ENCODE measurements around the gene AMPD3.
"Not testable (repeated sequence)": the region's sequence is repeated elsewhere in the genome, so short reads cannot be mapped to it uniquely, and the experiment has no call there.

Gene AMPD3

DNA sequence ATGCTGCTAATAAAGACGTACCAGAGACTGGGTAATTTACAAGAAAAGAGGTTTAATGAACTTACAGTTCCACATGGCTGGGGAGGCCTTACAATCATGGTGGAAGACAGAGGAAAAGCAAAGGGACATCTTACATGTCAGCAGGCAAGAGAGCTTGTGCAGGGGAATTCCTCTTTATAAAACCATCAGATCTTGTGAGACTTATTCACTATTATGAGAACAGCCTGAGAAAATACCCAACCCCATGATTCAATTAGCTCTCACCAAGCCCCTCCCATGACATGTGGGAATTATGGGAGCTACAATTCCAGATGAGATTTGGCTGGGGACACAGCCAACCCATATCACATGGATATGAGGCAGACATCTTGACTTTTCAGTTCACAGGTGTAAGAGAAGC is 18.4 kb upstream of the AMPD3 start:
- DNase-seq (ENCODE audit: low read depth, low spot score) = not testable (repeated sequence)

DNA sequence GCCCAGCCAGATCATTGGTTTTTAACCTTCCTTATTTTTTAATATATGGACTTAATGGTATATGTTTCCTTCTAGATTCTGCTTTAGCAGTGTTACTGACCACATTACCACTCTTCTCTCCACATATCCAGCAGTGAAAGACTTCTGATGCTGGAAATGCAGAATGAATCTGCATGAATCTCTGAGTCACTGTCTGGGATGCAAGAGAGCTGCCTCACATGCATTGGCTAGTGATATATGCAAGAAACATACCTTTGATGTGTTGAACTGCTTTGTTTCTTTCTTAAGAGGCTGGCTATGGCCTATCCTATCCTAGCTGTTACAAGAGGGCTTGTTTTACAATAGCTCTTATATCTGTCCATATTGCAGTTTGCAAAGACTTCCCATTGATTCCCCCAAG is 16.6 kb upstream of the AMPD3 start:
- no peak for DNase-seq (ENCODE audit: low read depth, low spot score)

DNA sequence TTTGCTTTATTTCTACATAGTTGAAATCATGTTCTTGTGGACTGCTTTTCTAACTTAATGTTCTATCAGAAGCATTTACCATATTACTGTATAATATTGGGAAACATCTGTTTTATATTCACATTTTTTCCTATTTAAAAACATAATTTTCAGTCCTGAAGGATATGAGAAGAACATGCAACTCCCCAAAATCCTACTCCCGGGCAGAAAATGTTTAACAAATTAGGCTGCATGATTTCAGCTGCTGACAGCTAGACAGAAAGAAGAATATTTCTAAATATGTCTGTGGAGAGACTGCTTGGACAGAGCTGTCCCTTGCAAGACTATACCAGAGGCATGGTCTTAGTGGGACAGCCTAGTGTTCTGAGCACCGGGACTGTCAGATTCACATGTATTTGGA is 15.7 kb upstream of the AMPD3 start:
- no peak for DNase-seq (ENCODE audit: low read depth, low spot score)

DNA sequence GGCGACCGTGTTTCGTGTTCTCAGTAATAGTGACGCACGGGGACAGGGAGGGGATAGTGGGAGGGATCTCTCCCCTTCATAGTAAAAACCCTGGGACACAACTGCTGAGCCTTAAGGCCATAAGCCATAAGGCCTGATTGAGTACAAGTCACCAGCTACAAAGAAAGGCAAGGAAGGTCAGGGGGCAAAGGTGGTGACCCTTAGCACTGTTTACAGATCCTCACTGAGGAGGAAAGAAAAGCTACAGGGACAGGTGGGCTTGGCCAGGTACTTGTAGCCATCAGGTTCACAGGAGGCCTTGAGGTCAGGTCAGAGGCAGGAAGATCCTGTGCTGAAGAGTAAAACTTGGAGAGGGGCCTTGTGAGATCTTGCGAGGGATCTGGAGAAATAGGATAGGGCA is 15.1 kb upstream of the AMPD3 start:
- DNase-seq (ENCODE audit: low read depth, low spot score) = no peak

DNA sequence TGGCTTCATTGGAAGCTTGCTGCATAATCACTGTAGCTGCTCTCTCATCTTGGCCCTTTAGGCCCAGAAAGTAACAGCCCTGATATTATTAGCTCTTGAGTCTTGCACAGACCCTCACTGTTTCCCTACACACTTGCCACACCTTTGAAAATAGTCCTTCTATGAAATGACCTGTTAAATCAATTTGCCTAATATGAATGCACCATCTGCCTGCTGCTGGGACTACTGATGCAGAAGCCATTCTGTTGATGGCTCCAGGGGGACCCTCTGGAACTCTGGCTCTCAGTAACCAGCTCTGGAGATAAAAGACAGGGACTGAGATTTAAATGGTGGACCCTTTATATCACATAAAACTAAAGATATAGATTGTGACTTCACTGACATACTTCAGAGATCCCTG is 14.7 kb upstream of the AMPD3 start:
- no peak for DNase-seq (ENCODE audit: low read depth, low spot score)

DNA sequence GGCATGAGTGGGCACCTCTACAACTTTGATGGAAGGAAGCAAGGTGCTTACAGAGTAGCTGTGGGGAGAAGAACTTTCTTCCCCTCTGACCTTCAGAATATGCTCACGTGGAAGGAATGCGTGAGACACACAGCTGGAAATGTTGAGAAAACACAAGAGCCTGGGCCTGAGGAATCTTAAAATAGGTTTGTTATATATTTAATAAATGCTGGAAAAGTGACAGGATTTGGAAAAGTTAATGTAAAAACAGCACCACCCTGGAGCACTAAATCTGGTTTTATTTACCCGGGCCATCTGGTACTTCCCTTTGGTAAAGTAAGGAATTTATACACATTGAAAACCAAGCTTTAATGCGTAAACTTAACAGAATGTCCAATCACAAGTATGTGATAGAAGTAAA is 14.0 kb upstream of the AMPD3 start:
- DNase-seq (ENCODE audit: low read depth, low spot score) = no peak

DNA sequence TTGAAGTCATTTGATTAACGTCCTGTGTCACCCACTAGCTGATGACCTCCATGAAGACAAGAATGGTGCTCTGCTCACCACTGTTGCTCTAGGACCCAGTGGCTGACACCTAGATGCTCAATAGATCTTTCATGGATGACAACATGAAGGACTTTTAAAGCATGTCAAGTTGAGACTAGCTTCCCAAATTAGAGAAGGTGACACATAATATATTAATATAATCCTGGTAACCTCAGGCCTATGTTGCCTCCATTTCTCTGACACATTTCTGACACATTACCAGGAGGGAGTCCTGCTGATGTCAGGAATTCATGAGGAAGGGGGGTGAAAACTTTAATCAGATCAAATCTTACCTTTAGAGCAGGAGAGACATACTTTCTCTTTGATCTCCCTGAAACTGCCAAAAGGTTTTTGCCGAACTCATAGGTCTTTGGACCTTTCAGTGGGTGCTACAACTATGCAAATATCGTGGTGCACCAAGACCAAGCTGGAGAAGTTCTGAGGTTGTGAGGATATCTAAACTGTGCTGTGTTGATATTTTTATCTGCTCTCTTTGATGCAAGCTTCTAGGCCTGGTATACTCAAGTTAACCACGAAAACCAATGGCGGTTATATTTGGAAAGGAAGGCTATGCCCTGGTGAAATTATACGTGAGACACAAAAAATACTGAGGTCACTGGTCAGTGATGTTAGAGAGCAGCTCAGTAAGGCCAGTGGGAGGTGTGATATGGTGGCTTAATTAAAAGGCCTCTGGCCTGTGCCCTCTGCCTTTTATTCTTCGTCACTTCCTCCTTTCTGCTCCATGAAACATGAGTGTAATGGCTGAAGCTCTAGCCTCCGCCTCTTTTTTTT is 13.2 kb upstream of the AMPD3 start:
- no peak for DNase-seq (ENCODE audit: low read depth, low spot score)

DNA sequence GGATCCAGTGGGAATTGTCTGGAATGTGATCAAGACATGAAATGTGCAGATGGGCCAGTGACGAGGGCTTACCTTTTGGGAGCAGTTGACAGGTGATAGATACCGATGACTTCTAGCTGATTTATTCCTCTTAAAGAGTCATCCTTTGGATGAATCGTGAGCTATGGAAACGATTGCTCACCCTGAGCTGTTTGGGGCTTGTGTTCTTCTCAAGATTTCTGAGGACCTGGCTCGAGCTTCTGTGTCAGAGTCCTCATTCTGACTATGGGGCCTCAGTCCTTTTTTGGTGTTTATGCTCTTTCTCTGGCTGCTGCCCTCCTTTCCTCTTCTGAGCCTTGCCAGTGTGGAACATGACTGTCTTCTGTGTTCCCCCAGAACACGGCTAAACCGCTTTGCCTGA is 11.9 kb upstream of the AMPD3 start:
- DNase-seq (ENCODE audit: low read depth, low spot score) = no peak

DNA sequence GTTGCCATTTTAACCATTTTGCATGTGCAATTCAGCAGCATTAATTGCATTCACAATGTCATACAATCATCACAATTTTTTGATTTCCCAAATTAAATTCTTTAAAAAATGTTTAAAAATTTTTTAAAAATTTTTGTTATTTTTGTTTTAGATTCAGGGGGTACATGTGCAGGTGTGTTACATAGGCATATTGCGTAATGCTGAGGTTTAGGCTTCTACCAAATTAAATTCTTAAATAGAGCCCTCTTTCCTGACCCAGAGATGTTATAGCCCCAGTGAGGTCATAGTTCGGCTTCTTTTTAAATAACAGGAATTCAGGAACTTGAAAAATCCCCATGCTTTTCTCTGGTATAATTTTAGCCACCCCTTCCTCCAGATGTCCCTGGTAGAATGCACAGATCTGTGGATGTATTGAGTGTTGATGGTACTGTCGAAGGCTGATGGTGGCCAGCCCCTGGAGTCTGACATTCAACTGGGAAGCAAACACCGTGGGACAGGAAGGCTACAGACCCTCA is 11.3 kb upstream of the AMPD3 start:
- DNase-seq (ENCODE audit: low read depth, low spot score) = no peak

DNA sequence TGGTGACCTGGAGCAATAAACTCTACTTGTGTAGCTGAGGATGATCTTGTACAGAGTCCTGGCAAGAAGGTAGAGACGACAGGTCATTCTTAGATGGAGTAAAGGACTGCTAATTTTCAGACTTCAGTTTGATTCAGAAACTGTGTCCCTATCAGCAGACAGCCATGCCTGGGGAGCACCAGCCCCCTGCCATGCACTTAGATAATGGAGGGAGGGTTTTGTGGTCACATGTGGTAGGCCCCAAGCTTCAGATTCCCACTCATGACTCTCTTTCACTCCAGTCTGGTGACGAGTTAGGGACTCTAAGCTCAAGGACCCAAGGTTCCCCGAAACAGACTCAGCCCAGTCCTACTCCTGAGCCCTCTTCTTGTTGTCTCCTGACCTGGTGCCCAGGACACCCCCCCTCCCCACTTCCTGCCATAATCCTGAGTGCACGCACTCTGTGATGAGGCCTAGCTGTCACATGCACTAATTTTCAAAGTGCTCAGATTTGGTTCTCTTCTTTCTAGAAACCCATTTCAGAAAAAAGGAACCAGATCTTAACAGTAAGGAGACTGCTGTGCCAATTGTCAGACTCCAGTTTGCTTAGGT is 10.2 kb upstream of the AMPD3 start:
- DNase-seq (ENCODE audit: low read depth, low spot score) = no peak

DNA sequence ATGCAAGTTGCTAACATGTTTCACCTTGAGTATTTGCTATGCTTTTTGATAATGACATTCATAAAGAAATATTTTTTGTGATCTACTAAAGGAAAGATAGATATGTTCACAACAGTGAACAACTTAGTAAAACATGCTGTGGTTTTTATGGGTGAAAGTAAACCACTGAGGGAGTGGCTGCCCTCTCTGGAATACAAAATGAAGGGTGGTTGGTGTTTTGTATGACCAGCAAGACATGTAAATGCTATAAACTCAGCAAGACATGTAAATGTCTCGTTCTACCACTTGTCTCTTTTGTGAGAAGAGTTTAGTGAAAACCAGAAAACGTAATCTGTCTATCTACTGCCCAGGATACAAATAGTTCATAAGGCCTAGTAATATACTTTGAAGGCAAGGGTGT is 7.6 kb upstream of the AMPD3 start:
- DNase-seq (ENCODE audit: low read depth, low spot score) = no peak

DNA sequence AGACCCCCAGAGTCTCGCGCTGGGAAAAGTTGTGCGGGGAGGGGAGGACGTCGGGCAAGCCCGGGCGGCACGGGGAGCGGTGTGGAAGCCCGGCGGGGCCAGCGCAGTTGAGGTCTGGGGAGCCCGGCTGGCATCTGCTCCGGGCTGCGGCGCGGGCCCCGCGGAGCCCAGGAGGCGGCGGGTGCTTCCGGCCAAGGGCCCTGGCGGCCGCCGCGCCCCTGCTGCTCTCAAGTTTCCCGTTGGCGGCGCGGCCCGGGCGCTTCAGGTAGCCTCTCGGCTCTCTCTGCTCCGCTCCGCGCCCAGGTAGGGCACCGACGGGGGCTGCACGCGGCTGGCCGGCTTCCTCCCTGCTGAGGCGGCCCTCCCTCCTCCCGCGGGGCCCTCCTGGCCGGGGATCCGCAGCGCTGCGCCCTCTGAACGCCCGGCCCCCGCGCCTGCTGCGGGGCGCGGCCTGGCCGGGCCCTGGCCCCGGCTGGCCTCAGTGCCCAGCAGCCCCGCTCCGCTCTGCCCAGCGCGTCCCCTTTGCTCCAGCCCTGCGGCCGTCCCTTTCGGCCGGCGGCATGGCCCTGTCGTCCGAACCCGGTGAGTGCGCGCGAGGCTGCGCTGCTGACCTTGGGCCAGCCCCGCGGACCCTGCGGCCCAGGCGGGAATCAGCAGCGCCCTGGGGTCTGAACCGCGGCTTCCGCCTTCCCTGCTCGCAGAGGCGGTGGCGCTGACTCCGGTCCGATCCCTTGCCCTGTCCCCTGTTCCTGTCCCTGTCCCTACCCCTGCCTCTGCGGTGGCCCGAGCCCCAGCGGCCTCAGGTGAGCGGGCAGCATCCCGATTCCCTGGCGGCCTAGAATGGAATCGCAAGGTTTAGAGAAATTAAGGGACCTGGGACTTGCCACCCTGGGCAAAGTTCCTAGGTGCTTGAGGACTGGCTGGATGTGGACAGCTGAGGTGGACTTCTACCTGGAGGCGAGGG is 4.3 kb upstream of the AMPD3 start:
- no peak for DNase-seq (ENCODE audit: low read depth, low spot score)

DNA sequence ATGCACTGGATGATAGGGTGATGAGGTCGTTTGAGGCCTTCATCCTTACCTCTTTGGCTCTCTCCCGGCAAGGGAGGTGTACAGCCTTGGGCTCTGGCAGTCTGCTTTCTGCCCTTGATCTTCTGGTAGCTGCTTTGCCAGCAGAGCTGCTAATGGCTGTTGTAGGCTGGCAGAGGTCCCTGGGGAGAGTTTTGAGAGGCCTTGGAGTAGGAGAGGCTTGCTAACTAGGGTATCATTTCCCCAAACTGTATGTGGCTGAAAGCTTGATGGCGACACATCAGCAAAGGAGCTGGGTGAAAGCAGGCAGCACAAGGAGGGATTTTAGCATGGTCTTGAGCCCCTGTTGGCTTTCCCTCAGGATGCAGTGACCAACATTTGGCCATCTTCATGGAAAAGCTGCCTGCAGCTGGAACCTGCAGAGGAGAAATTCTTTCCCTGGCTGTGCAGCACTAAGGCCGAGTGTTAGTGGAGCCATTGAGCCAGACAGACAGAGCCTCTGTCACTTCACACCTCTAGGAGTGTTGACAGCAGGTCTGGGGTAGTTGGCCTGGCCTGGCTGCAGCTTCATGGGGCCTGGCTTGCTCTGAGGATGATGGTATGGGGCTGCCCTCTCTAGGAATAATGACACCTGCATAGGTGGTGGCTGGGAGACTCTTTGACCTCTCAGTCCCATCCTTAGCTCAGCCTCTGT is 3.5 kb upstream of the AMPD3 start:
- DNase-seq (ENCODE audit: low read depth, low spot score) = no peak

DNA sequence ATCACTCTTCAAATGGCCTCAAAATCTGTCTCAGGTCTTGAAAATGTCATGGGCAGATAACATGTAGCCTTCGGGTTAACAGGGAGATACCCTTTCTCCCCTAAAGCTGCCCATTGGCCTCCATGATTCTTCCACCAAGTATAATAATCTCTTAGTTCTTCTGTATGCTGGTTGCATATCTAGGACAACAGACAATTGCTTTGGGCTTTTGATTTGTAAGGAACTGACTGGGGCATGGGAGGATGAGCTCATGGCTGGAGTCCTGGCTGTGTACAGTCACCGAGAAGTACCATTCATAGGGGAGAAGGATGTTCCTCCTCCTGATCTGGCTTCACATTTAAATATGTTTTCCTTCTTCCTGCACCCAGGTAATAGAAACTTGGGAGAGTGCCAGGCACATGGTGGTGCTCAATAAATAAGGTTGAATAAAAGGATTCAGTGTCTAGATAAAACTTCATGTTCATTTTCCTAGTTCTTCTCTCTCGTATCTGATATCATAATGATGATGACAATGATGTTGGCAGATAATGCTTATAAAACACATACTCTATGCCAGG is 2.8 kb upstream of the AMPD3 start:
- DNase-seq (ENCODE audit: low read depth, low spot score) = no peak

DNA sequence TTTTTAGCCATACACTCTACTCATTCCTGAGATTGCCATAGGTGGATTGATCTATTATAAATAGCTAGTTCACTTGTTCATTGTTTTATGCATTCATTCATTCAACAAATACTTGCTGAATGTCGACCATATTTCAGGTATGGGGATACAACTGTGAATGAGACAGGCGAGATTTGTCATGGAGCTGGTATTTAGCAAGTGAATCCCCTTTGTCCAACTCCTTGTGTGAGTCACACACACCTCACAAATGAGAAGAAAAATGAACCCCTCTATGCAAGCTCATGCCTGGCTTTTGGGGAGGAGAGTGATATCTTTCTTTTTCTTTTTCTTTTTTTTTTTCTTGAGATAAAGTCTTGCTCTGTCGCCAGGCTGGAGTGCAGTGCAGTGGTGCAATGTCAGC is 1.8 kb upstream of the AMPD3 start:
- no peak for DNase-seq (ENCODE audit: low read depth, low spot score)

DNA sequence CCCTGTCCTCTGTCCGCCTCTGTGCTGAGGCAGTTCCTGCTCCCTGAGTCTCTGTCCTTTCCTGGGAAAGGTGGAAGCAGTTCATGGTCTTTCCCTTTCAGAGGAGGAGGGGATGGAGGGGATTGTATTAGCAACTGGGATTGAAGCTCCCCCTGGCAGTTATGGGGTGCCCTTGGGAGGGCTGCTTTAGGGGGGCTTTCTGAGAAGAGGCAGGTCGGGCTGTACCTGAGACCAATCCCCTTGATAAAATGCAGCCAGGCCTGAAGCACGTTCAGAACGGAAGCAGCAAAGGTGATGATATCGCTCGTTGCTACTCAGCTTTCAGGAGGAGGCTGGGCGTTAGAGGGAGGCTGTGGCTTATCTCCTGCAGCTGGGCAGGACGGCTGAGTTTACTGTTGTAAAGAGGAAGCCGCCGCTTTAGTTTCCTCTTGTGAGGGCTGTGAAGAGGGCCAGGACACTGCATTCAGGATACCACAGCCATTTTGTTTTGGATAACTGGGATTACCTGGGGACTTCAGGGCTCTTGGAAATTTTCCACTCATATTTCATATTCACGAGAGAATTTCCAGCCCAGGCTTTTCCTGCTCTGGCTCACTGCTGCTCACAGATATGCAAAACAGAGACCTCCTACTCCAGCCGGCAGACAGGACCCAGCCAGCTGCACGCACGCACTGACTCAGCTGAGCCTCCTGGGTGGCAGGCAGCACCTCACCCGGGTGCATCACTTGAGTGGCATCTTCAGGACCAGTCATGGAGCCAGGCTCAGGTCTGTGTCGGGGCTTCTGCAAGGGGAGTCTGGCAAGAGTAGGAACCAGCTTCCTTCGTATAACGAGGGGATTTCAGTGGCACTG is 798 bp downstream of the AMPD3 start:
- no peak for DNase-seq (ENCODE audit: low read depth, low spot score)

DNA sequence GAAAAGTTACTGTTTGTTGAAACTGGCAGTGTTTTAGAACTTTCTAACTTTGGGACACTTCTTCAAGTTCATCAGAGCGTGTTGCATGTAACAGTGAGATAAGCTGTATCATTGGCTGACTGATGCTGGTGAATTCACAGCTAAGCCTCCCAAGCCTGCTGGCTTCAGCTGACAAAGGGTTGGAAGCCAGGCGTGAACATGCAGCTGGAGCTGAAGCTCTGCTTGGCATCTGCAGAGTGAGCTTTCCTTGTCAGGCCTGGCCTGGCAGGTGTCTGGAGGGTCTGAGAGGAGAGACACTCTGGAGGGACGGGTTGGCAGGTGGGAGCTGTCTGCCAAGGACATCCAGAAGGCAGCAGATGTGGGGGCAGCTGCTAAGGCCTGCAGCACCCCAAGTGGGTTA is 1.5 kb downstream of the AMPD3 start:
- no peak for DNase-seq (ENCODE audit: low read depth, low spot score)

DNA sequence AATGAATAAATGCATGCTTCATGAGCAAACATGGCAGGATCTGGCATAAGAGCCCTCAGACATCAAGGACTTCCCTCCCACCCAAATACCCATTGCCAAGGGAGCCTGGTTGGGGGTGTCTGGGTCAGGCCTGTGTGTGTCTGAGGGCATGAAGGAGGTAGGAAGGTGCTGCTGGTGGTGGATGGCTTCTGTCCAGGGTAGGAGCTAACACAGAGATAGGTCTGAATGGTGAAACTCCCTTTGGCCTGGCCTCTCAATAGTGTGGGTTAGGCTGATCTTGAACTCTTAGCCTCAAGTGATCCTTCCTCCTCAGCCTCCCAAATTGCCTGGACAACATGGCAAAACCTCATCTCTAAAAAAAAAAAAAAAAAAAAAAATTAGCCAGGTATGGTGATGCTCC is 2.8 kb downstream of the AMPD3 start:
- no peak for DNase-seq (ENCODE audit: low read depth, low spot score)

DNA sequence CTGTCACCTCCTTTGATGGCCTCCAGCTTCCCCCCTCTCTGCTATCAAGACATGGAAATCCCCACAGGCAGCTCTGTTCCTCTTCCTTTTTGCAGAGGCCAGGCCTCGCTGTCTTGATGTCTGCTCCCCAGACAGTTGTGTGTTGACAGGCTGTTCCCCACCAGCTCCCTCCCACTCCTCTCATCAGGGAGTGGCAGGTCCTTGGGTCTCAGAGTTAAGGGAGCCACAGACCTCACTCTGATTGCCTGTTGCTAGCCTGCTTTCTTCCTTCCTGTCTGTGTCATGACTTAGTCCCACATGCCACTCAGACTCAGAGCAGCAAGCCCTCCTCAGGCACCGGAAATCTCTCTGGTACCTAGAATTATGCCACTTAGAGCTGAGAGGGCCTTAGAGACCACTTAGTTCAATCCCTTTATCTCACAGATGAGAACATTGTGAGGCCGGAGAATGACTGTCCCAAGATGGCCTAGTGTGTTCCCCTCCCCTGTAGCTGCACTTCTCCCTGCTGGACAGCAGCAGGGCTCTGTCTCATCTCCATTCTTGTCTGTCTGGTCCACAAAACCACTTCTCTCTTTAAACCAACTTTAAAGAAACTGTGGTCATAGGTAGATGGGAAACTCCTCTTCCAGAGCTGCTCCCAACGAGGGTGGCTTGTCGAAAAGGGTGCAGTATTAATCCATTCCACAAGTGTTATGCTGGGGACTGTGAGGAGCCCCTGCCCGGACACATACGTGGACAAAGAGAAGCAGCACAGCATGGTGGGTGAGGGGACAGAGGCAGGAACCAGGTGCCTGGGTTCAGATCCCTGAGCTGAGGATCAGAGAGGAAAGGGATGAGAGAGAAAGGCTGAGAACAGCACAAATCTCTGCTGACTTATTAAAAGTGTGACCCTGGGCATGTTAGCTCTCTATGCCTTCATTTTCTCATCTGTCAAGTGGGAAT is 4.2 kb downstream of the AMPD3 start:
- no peak for DNase-seq (ENCODE audit: low read depth, low spot score)
